ENCODE data around the gene MYL7. TPM values are rescaled to one million over a fixed set of nuclear protein-coding genes. Genes with fewer than 3 reads are reported as not detected.

MYL7 gene
- total RNA-seq, 1 experiment from 2014 or later = not detected

- intact Hi-C loops (cut with micrococcal nuclease) = loop anchor here (5.0 kb wide), 1 partner anchor 34 kb away; no protein-coding TSS in a partner anchor
- Histone ChIP-seq H3K4me2 (ENCODE audit: low read length) (no peak overlapping the region), H3K4me1 (ENCODE audit: control insufficient read depth in 1 of 2, insufficient read depth in 2 of 2, low read length in 2 of 2) (peaks cover 0 to 9% of the 10 kb centered on the region in 2 experiments; a peak in 2 of 4 replicates), H3K9ac (ENCODE audit: low read length) (no peak overlapping the region), H2AFZ (ENCODE audit: low read depth, low read length, poor library complexity, severe bottlenecking) (no peak overlapping the region), H3K36me3 (ENCODE audit: control insufficient read depth in 1 of 2, insufficient read depth in 2 of 2, low read length in 2 of 2) (no peaks in the 10 kb centered on the region), H3K27ac (ENCODE audit: low read depth, low read length) (no peak overlapping the region), H3K9me3 (ENCODE audit: control insufficient read depth in 1 of 2, insufficient read depth in 1 of 2, low read depth in 1 of 2, low read length in 2 of 2) (no peaks in the 10 kb centered on the region), H3K4me3 (replicated peaks in 1 of 2; ENCODE audit: low read depth in 1 of 2, low read length in 2 of 2) (no peak overlapping the region), H3K27me3 (ENCODE audit: insufficient read depth, low read length) (no peaks in the 10 kb centered on the region), H3K9me2 (ENCODE audit: insufficient read depth) (no peaks in the 10 kb centered on the region), H4K20me1 (ENCODE audit: insufficient read depth) (no peaks in the 10 kb centered on the region), H3K79me2 (ENCODE audit: insufficient read depth, low read length) (no peaks in the 10 kb centered on the region)
- RAD21 ChIA-PET (ENCODE audit: low non-redundant PET in 1 of 2, low total read pairs in 2 of 2, uncharacterized antibody in 2 of 2, unreplicated experiment in 2 of 2) = no interaction called here
- DNase-seq (ENCODE audit: low read depth, low spot score) (no peak), ATAC-seq (no peak)
- no TSS peak for BruUV-seq (replicated peaks)
- POLR2A ChIA-PET = no interaction called here
- no peak for TF ChIP-seq RAD21 (IDR thresholded peaks at IDR 0.05; ENCODE audit: low read depth)
- TF ChIP-seq TCF7L2 (IDR thresholded peaks at IDR 0.05; ENCODE audit: borderline replicate concordance, extremely low read depth, insufficient read depth, insufficient read length) = no peak
- TF ChIP-seq FOSL1 (IDR thresholded peaks at IDR 0.05; ENCODE audit: low read depth) = no peak
- 0 out of 2 replicates have a peak, but pooled peaks have one; percentile 7 for TF ChIP-seq ZFX (IDR thresholded peaks at IDR 0.05)
- no peak for TF ChIP-seq ATF3 (IDR thresholded peaks at IDR 0.05)
- TF ChIP-seq YY1 (IDR thresholded peaks at IDR 0.05; ENCODE audit: extremely low read depth, insufficient replicate concordance, low read depth, low read length) = no peak
- no peak for TF ChIP-seq POLR2A (IDR thresholded peaks at IDR 0.05; ENCODE audit: borderline replicate concordance, extremely low read depth, insufficient read depth, insufficient read length)
- CTCF ChIA-PET = no interaction called here
These were observed 7.0 kb upstream of the MYL7 start for GRCh38 chr7:44148166-44148565.

- POLR2A ChIA-PET = no interaction called here
- intact Hi-C loops (cut with micrococcal nuclease) = loop anchor here (5.0 kb wide), 1 partner anchor 35 kb away; no protein-coding TSS in a partner anchor
- H3K36me3 ChIP-seq (ENCODE audit: control insufficient read depth in 1 of 2, insufficient read depth in 2 of 2, low read length in 2 of 2) = no peaks in the 10 kb centered on the region
- H3K9me3 ChIP-seq (ENCODE audit: control insufficient read depth in 1 of 2, insufficient read depth in 1 of 2, low read depth in 1 of 2, low read length in 2 of 2) = no peaks in the 10 kb centered on the region
- no peak overlapping the region for H3K4me2 ChIP-seq (ENCODE audit: low read length)
- RAD21 ChIA-PET (ENCODE audit: low non-redundant PET in 1 of 2, low total read pairs in 2 of 2, uncharacterized antibody in 2 of 2, unreplicated experiment in 2 of 2) = no interaction called here
- no peaks in the 10 kb centered on the region for H3K9me2 ChIP-seq (ENCODE audit: insufficient read depth)
- ATAC-seq = no peak
- CTCF ChIA-PET = no interaction called here
- no peak overlapping the region for H2AFZ ChIP-seq (ENCODE audit: low read depth, low read length, poor library complexity, severe bottlenecking)
- no peak overlapping the region for H3K27ac ChIP-seq (ENCODE audit: low read depth, low read length)
- DNase-seq (ENCODE audit: low read depth, low spot score) = no peak
- H3K27me3 ChIP-seq (ENCODE audit: insufficient read depth, low read length) = no peaks in the 10 kb centered on the region
- H4K20me1 ChIP-seq (ENCODE audit: insufficient read depth) = no peaks in the 10 kb centered on the region
- H3K4me3 ChIP-seq (replicated peaks in 1 of 2; ENCODE audit: low read depth in 1 of 2, low read length in 2 of 2) = no peak overlapping the region
- no peaks in the 10 kb centered on the region for H3K79me2 ChIP-seq (ENCODE audit: insufficient read depth, low read length)
- no peak for TF ChIP-seq SRF (IDR thresholded peaks at IDR 0.05; ENCODE audit: low read depth)
- no peak for TF ChIP-seq YY1 (IDR thresholded peaks at IDR 0.05; ENCODE audit: extremely low read depth, insufficient replicate concordance, low read depth, low read length)
- TF ChIP-seq RAD21 (IDR thresholded peaks at IDR 0.05; ENCODE audit: low read depth) = no peak
- no peak for TF ChIP-seq CEBPB (IDR thresholded peaks at IDR 0.05; ENCODE audit: low read depth)
- no peak for TF ChIP-seq JUND (IDR thresholded peaks at IDR 0.05)
- TF ChIP-seq SP1 (IDR thresholded peaks at IDR 0.05; ENCODE audit: low read depth) = no peak
- TF ChIP-seq TCF7L2 (IDR thresholded peaks at IDR 0.05; ENCODE audit: borderline replicate concordance, extremely low read depth, insufficient read depth, insufficient read length) = no peak
- no peak for TF ChIP-seq ZBTB33 (IDR thresholded peaks at IDR 0.05; ENCODE audit: extremely low read depth, insufficient replicate concordance, low read length)
- no peak for TF ChIP-seq CBX3 (IDR thresholded peaks at IDR 0.05; ENCODE audit: low read depth)
- TF ChIP-seq EGR1 (IDR thresholded peaks at IDR 0.05; ENCODE audit: low read depth) = no peak
- no peak for TF ChIP-seq SIN3A (IDR thresholded peaks at IDR 0.05; ENCODE audit: low read depth)
- no peak for TF ChIP-seq EZH2 (IDR thresholded peaks at IDR 0.05)
- BruUV-seq (replicated peaks) = no TSS peak
- H3K9ac ChIP-seq (ENCODE audit: low read length) = no peak overlapping the region
- peaks cover 0 to 9% of the 10 kb centered on the region in 2 experiments; a peak in 2 of 4 replicates for H3K4me1 ChIP-seq (ENCODE audit: control insufficient read depth in 1 of 2, insufficient read depth in 2 of 2, low read length in 2 of 2)
These were observed 6.2 kb upstream of the MYL7 start for GRCh38 chr7:44147026-44147991.

Measured in HCT116 (cell line).